ENCODE data around the gene CHMP4B. TPM values are rescaled to one million over a fixed set of nuclear protein-coding genes. Genes with fewer than 3 reads are reported as not detected.

Gene CHMP4B
- polyA plus RNA-seq, 4 donors = 112 to 218 (median 173) TPM

DNA sequence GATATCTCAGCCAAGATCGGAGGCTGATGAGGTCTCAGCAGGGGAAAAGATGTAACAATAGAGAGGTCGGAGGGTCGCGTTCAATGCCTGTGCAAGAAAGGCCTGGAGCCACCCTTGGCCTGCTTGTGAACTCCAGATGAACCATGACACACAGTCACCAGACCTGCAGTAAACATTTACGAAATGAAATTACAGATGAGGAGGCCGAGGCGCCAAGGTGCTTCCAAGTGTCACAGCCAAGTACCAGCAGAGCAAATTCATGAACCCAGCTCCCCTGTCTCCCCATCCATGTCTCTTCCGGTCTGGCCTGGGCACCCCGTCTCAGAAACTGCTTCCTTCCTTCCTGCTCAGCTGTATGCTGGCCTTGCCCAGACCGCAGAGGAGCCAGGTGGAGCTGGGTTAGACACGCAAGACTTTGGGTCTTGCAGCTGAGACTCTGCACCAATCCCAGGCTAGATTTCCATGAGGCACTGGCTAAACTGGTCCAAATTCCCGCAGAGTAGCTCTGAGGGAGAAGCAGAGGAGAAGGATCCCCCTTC lies 48.1 kb downstream of the CHMP4B start:
- peak overlapping the region in 1 of 3 donors; percentile 50 for H3K27ac ChIP-seq (ENCODE audit: low read depth in 1 of 3, low read length in 2 of 3)
- H3K4me3 ChIP-seq (ENCODE audit: low read depth in 1 of 3, low read length in 3 of 3) = no peak overlapping the region
- FAIRE-seq (no peak), DNase-seq (no peak)
- peaks cover 5 to 40% (median 11%) of the 10 kb centered on the region in 3 donors for H3K36me3 ChIP-seq (ENCODE audit: control insufficient read depth in 3 of 3, insufficient read depth in 2 of 3, low read depth in 1 of 3, low read length in 3 of 3)
- H3K27me3 ChIP-seq (ENCODE audit: control insufficient read depth in 3 of 3, insufficient read depth in 3 of 3, low read length in 3 of 3) = no peaks in the 10 kb centered on the region
- H3K9me3 ChIP-seq (ENCODE audit: control insufficient read depth in 2 of 2, insufficient read depth in 1 of 2, low read depth in 1 of 2, low read length in 1 of 2) = no peaks in the 10 kb centered on the region
- WGBS, 3 donors = 53 to 72% (median 71%) methylated on average over 12 of the region's 12 CpGs
- peaks cover 0 to 3% (median 0%) of the 10 kb centered on the region in 3 donors for H3K4me1 ChIP-seq (ENCODE audit: control insufficient read depth in 3 of 3, insufficient read depth in 2 of 3, low read depth in 1 of 3, low read length in 2 of 3)

DNA sequence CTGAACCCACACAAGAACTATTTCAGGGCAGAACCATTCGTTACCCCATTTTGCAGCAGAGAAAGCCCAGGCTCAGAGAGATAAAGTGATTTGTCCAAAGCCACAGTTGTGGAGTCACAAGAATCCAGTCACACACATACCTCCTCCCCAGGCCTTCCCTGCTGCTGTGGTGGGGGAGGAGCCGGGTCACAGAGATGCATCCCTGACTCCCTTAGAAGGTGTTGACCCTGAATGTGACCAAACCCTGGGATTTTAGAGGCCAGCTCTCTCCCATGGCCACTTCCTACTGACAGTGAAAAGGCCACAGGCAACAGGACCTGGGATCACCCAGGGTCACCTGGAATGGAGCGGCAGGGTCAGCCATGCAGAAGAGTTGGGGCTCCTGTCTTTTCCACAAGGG lies 48.6 kb downstream of the CHMP4B start:
- peaks cover 4 to 34% (median 7%) of the 10 kb centered on the region in 3 donors for H3K36me3 ChIP-seq (ENCODE audit: control insufficient read depth in 3 of 3, insufficient read depth in 2 of 3, low read depth in 1 of 3, low read length in 3 of 3)
- H3K4me3 ChIP-seq (ENCODE audit: low read depth in 1 of 3, low read length in 3 of 3) = no peak overlapping the region
- peaks cover 0 to 3% (median 0%) of the 10 kb centered on the region in 3 donors for H3K4me1 ChIP-seq (ENCODE audit: control insufficient read depth in 3 of 3, insufficient read depth in 2 of 3, low read depth in 1 of 3, low read length in 2 of 3)
- 87 to 98% (median 89%) methylated on average over 3 of the region's 3 CpGs for WGBS, 3 donors
- peak overlapping the region in 1 of 3 donors; percentile 50 for H3K27ac ChIP-seq (ENCODE audit: low read depth in 1 of 3, low read length in 2 of 3)
- FAIRE-seq (no peak), DNase-seq (no peak)
- H3K27me3 ChIP-seq (ENCODE audit: control insufficient read depth in 3 of 3, insufficient read depth in 3 of 3, low read length in 3 of 3) = no peaks in the 10 kb centered on the region
- no peaks in the 10 kb centered on the region for H3K9me3 ChIP-seq (ENCODE audit: control insufficient read depth in 2 of 2, insufficient read depth in 1 of 2, low read depth in 1 of 2, low read length in 1 of 2)

- Histone ChIP-seq H3K4me1 (ENCODE audit: control insufficient read depth in 3 of 3, insufficient read depth in 2 of 3, low read depth in 1 of 3, low read length in 2 of 3) (peaks cover 0 to 3% (median 0%) of the 10 kb centered on the region in 3 donors), H3K36me3 (ENCODE audit: control insufficient read depth in 3 of 3, insufficient read depth in 2 of 3, low read depth in 1 of 3, low read length in 3 of 3) (peaks cover 2 to 19% (median 3%) of the 10 kb centered on the region in 3 donors), H3K9me3 (ENCODE audit: control insufficient read depth in 2 of 2, insufficient read depth in 1 of 2, low read depth in 1 of 2, low read length in 1 of 2) (no peaks in the 10 kb centered on the region), H3K27ac (ENCODE audit: low read depth in 1 of 3, low read length in 2 of 3) (no peak overlapping the region), H3K27me3 (ENCODE audit: control insufficient read depth in 3 of 3, insufficient read depth in 3 of 3, low read length in 3 of 3) (no peaks in the 10 kb centered on the region), H3K4me3 (ENCODE audit: low read depth in 1 of 3, low read length in 3 of 3) (no peak overlapping the region)
- WGBS, 3 donors = 91 to 95% (median 93%) methylated on average over 9 of the region's 9 CpGs
- DNase-seq = no peak
- no peak for FAIRE-seq
Measured at GRCh38 chr20:33861458-33861857, 50.3 kb downstream of the CHMP4B start.

- Histone ChIP-seq H3K27me3 (ENCODE audit: control insufficient read depth in 3 of 3, insufficient read depth in 3 of 3, low read length in 3 of 3) (no peaks in the 10 kb centered on the region), H3K27ac (ENCODE audit: low read depth in 1 of 3, low read length in 2 of 3) (no peak overlapping the region), H3K9me3 (ENCODE audit: control insufficient read depth in 2 of 2, insufficient read depth in 1 of 2, low read depth in 1 of 2, low read length in 1 of 2) (no peaks in the 10 kb centered on the region), H3K36me3 (ENCODE audit: control insufficient read depth in 3 of 3, insufficient read depth in 2 of 3, low read depth in 1 of 3, low read length in 3 of 3) (peaks cover 0 to 5% (median 0%) of the 10 kb centered on the region in 3 donors), H3K4me3 (ENCODE audit: low read depth in 1 of 3, low read length in 3 of 3) (peak overlapping the region in 1 of 3 donors; percentile 4), H3K4me1 (ENCODE audit: control insufficient read depth in 3 of 3, insufficient read depth in 2 of 3, low read depth in 1 of 3, low read length in 2 of 3) (peaks cover 0 to 3% (median 0%) of the 10 kb centered on the region in 3 donors)
- DNase-seq (peak in 1 of 2 donors; percentile 57), FAIRE-seq (no peak)
- 20 to 23% (median 21%) methylated on average over 26 to 32 of the region's 32 CpGs for WGBS, 3 donors
Measured at GRCh38 chr20:33862709-33863403, 51.7 kb downstream of the CHMP4B start.

DNA sequence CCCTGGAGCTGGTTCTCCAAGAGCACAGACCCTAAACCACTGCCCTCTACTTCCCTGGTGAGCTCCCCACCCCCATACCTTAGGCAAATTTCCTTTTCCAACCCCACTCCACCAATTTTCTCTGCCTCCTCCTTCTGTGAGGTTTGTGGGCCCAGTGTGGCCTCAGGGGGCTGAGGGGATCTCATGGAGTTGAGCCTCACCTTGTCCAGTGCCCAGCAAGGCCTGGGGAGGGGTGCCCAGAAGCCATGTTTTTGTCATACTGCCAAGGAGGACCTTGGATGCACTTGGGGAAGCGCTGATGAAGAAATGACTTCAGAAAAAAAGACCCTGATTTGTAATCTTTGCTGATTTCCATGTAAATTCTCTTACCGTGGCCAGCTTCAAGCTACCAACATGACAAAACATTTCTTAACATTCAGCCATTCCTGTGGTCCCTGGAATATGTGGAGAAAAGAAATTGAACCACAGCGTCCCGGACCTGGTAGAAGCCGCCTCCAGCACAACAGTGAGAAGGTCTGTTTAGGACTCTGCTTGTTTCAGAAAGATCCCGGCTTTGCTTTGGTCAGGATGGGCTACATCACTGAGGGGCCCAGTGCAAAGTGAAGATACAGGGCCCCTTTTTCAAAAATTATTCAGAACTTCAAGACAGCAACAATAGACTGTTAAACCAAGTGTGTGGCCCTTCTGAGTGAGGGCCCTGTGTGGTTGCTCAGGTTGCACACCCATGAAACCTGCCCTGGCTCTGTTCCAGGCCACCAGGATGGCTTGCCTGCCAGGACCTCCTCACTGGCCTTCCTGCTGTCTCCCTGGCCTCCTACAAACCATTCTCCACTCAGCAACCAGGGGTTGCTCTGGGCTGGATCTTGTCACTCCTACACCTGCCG lies 52.5 kb downstream of the CHMP4B start:
- DNase-seq = no peak
- WGBS, 3 donors = 93 to 96% (median 93%) methylated on average over 7 of the region's 7 CpGs

GRCh38 chr20:33864324-33864963 lies 53.3 kb downstream of the CHMP4B start:
- Histone ChIP-seq H3K36me3 (ENCODE audit: control insufficient read depth in 3 of 3, insufficient read depth in 2 of 3, low read depth in 1 of 3, low read length in 3 of 3) (no peaks in the 10 kb centered on the region), H3K4me1 (ENCODE audit: control insufficient read depth in 3 of 3, insufficient read depth in 2 of 3, low read depth in 1 of 3, low read length in 2 of 3) (peaks cover 0 to 3% (median 0%) of the 10 kb centered on the region in 3 donors), H3K27me3 (ENCODE audit: control insufficient read depth in 3 of 3, insufficient read depth in 3 of 3, low read length in 3 of 3) (no peaks in the 10 kb centered on the region), H3K4me3 (ENCODE audit: low read depth in 1 of 3, low read length in 3 of 3) (no peak overlapping the region), H3K9me3 (ENCODE audit: control insufficient read depth in 2 of 2, insufficient read depth in 1 of 2, low read depth in 1 of 2, low read length in 1 of 2) (no peaks in the 10 kb centered on the region), H3K27ac (ENCODE audit: low read depth in 1 of 3, low read length in 2 of 3) (no peak overlapping the region)
- DNase-seq (no peak), FAIRE-seq (no peak)
- 84 to 89% (median 87%) methylated on average over 15 of the region's 15 CpGs for WGBS, 3 donors

More for the DNA sequence above, 52.5 kb downstream of the CHMP4B start:
- no peaks in the 10 kb centered on the region for H3K9me3 ChIP-seq (ENCODE audit: control insufficient read depth in 2 of 2, insufficient read depth in 1 of 2, low read depth in 1 of 2, low read length in 1 of 2)
- no peak overlapping the region for H3K27ac ChIP-seq (ENCODE audit: low read depth in 1 of 3, low read length in 2 of 3)
- H3K4me3 ChIP-seq (ENCODE audit: low read depth in 1 of 3, low read length in 3 of 3) = no peak overlapping the region
- no peaks in the 10 kb centered on the region for H3K36me3 ChIP-seq (ENCODE audit: control insufficient read depth in 3 of 3, insufficient read depth in 2 of 3, low read depth in 1 of 3, low read length in 3 of 3)
- FAIRE-seq = no peak
- no peaks in the 10 kb centered on the region for H3K27me3 ChIP-seq (ENCODE audit: control insufficient read depth in 3 of 3, insufficient read depth in 3 of 3, low read length in 3 of 3)
- H3K4me1 ChIP-seq (ENCODE audit: control insufficient read depth in 3 of 3, insufficient read depth in 2 of 3, low read depth in 1 of 3, low read length in 2 of 3) = peaks cover 0 to 3% (median 0%) of the 10 kb centered on the region in 3 donors

GRCh38 chr20:33865761-33866370 lies 54.7 kb downstream of the CHMP4B start:
- Histone ChIP-seq H3K4me3 (ENCODE audit: low read depth in 1 of 3, low read length in 3 of 3) (no peak overlapping the region), H3K4me1 (ENCODE audit: control insufficient read depth in 3 of 3, insufficient read depth in 2 of 3, low read depth in 1 of 3, low read length in 2 of 3) (peaks cover 0 to 3% (median 0%) of the 10 kb centered on the region in 3 donors), H3K27me3 (ENCODE audit: control insufficient read depth in 3 of 3, insufficient read depth in 3 of 3, low read length in 3 of 3) (no peaks in the 10 kb centered on the region), H3K27ac (ENCODE audit: low read depth in 1 of 3, low read length in 2 of 3) (no peak overlapping the region), H3K9me3 (ENCODE audit: control insufficient read depth in 2 of 2, insufficient read depth in 1 of 2, low read depth in 1 of 2, low read length in 1 of 2) (no peaks in the 10 kb centered on the region), H3K36me3 (ENCODE audit: control insufficient read depth in 3 of 3, insufficient read depth in 2 of 3, low read depth in 1 of 3, low read length in 3 of 3) (no peaks in the 10 kb centered on the region)
- 89 to 93% (median 91%) methylated on average over 13 of the region's 13 CpGs for WGBS, 3 donors
- DNase-seq = no peak
- FAIRE-seq = no peak

All from small intestine (tissue), 7 donors.